Calu3 (cell line): ENCODE results near the gene NALCN. TPM values are rescaled to one million over a fixed set of nuclear protein-coding genes. Genes with fewer than 3 reads are reported as not detected.

Source experiments
- BruUV-seq: library from RNA; stranded (reverse); fragments of 400-500 nt; replicated peaks from 2 replicates; lab custom pipeline; 2021; lab: Mats Ljungman, UMichigan
- CTCF ChIA-PET: fragments of 300-600 bp; sonication (Branson Sonifier 250); formaldehyde crosslinking; loops from one replicate; lab custom pipeline; 2022; ENCODE audit warnings: antibody characterized with exemption; lab: Charles Lee
- DNase-seq: peaks from one replicate; pipeline ENCODE4 v3.0.0; 2022
- H3K27ac Mint-ChIP-seq: one replicate; pipeline ENCODE4 v1.8.0; 2022; ENCODE audit warnings: mixed read lengths; ENCODE audit not compliant: unreplicated experiment
- H3K27me3 Mint-ChIP-seq: one replicate; pipeline ENCODE4 v1.8.0; 2022; ENCODE audit warnings: mixed read lengths; ENCODE audit not compliant: unreplicated experiment
- H3K36me3 Mint-ChIP-seq: one replicate; pipeline ENCODE4 v1.8.0; 2022; ENCODE audit warnings: mild to moderate bottlenecking, moderate library complexity, mixed read lengths; ENCODE audit not compliant: insufficient read depth, unreplicated experiment
- H3K4me1 Mint-ChIP-seq: one replicate; pipeline ENCODE4 v1.8.0; 2022; ENCODE audit warnings: mild to moderate bottlenecking, low read depth, mixed read lengths; ENCODE audit not compliant: unreplicated experiment
- H3K4me3 Mint-ChIP-seq: one replicate; pipeline ENCODE4 v1.8.0; 2022; ENCODE audit warnings: mild to moderate bottlenecking, low read depth, moderate library complexity, mixed read lengths; ENCODE audit not compliant: unreplicated experiment
- H3K9me3 Mint-ChIP-seq: one replicate; pipeline ENCODE4 v1.8.0; 2022; ENCODE audit warnings: low read depth, mixed read lengths; ENCODE audit not compliant: unreplicated experiment
- CTCF ChIP-seq: fragments of 200-600 bp; IDR thresholded peaks from one replicate; pipeline ENCODE4 v1.8.0; 2022; ENCODE audit warnings: antibody characterized with exemption; ENCODE audit not compliant: unreplicated experiment
- intact Hi-C: fragments of 100-400 bp; cut with micrococcal nuclease; formaldehyde crosslinking; loops from one replicate; pipeline ENCODE4 v1.10.0; 2022; ENCODE audit not compliant: unreplicated experiment
- total RNA-seq: library from RNA; stranded (reverse); gene quantifications from 2 replicates; pipeline ENCODE4 v1.2.3, GENCODE V29; 2022

Gene NALCN
- total RNA-seq, 1 experiment from 2014 or later = 2.8 TPM

- no peak for DNase-seq
- peaks cover 17% of the 10 kb centered on the region for H3K4me1 Mint-ChIP-seq
- H3K9me3 Mint-ChIP-seq = no peaks in the 10 kb centered on the region
- H3K27me3 Mint-ChIP-seq = no peaks in the 10 kb centered on the region
- no peak overlapping the region for H3K27ac Mint-ChIP-seq
- H3K4me3 Mint-ChIP-seq = no peak overlapping the region
- no peak for TF ChIP-seq CTCF
- H3K36me3 Mint-ChIP-seq = no peaks in the 10 kb centered on the region
- CTCF ChIA-PET = no interaction called here
- intact Hi-C loops = no loop called here
- no TSS peak for BruUV-seq
Measured at GRCh38 chr13:101238555-101238954, 177.8 kb downstream of the NALCN start.

GRCh38 chr13:101231751-101232428 lies 184.4 kb downstream of the NALCN start:
- Mint-ChIP-seq H3K9me3 (no peaks in the 10 kb centered on the region), H3K4me1 (no peaks in the 10 kb centered on the region), H3K36me3 (no peaks in the 10 kb centered on the region), H3K27ac (no peak overlapping the region), H3K27me3 (no peaks in the 10 kb centered on the region), H3K4me3 (no peak overlapping the region)
- intact Hi-C loops = no loop called here
- CTCF ChIA-PET = no interaction called here
- TF ChIP-seq CTCF = no peak
- BruUV-seq = no TSS peak
- no peak for DNase-seq

GRCh38 chr13:101230271-101230890 lies 185.9 kb downstream of the NALCN start:
- no peak for DNase-seq
- no peaks in the 10 kb centered on the region for H3K9me3 Mint-ChIP-seq
- intact Hi-C loops = no loop called here
- no peaks in the 10 kb centered on the region for H3K4me1 Mint-ChIP-seq
- no peaks in the 10 kb centered on the region for H3K36me3 Mint-ChIP-seq
- H3K27ac Mint-ChIP-seq = no peak overlapping the region
- CTCF ChIA-PET = no interaction called here
- no peak overlapping the region for H3K4me3 Mint-ChIP-seq
- H3K27me3 Mint-ChIP-seq = no peaks in the 10 kb centered on the region
- TF ChIP-seq CTCF = no peak
- BruUV-seq = no TSS peak

- no peak for DNase-seq
- Mint-ChIP-seq H3K27ac (no peak overlapping the region), H3K4me3 (no peak overlapping the region), H3K36me3 (no peaks in the 10 kb centered on the region), H3K4me1 (no peaks in the 10 kb centered on the region), H3K27me3 (no peaks in the 10 kb centered on the region), H3K9me3 (no peaks in the 10 kb centered on the region)
- no TSS peak for BruUV-seq
- intact Hi-C loops = no loop called here
- CTCF ChIA-PET = no interaction called here
- TF ChIP-seq CTCF = no peak
Measured at GRCh38 chr13:101219609-101220265, 196.6 kb downstream of the NALCN start.
